Smooth muscle cell (in vitro differentiated cells): Measurements from ENCODE around the gene ANTXR1. TPM values are rescaled to one million over a fixed set of nuclear protein-coding genes. Genes with fewer than 3 reads are reported as not detected.

Source experiments
- DNase-seq: peaks from one replicate; lab custom pipeline; 2025; ENCODE audit not compliant: unreplicated experiment; lab: John Stamatoyannopoulos, UW
- H2AFZ ChIP-seq: fragments of 200-600 bp; sonication (generic); 2 replicates; pipeline ENCODE4 v1.6.0; 2016; ENCODE audit warnings: antibody characterized with exemption, low read depth, mild to moderate bottlenecking
- H3F3A ChIP-seq: fragments of 200-600 bp; sonication (generic); 2 replicates; pipeline ENCODE4 v1.6.0; 2017; ENCODE audit warnings: antibody characterized with exemption, low read depth
- H3K27ac ChIP-seq: fragments of 200-600 bp; sonication (generic); 2 replicates; pipeline ENCODE4 v1.5.1; 2016; ENCODE audit warnings: low read depth, mild to moderate bottlenecking
- H3K27me3 ChIP-seq: fragments of 200-600 bp; sonication (generic); 2 replicates; pipeline ENCODE4 v1.6.1; 2016; ENCODE audit warnings: low read depth, mild to moderate bottlenecking
- H3K36me3 ChIP-seq: fragments of 200-600 bp; sonication (generic); 2 replicates; pipeline ENCODE4 v1.5.1; 2016; ENCODE audit warnings: low read depth
- H3K4me1 ChIP-seq: fragments of 200-600 bp; sonication (generic); 2 replicates; pipeline ENCODE4 v1.5.1; 2016; ENCODE audit warnings: low read depth
- H3K4me2 ChIP-seq: fragments of 200-600 bp; sonication (generic); 2 replicates; pipeline ENCODE4 v1.6.0; 2016; ENCODE audit warnings: mild to moderate bottlenecking
- H3K4me3 ChIP-seq: fragments of 200-600 bp; sonication (generic); 2 replicates; pipeline ENCODE4 v1.5.1; 2016; ENCODE audit warnings: mild to moderate bottlenecking
- H3K79me2 ChIP-seq: fragments of 200-600 bp; sonication (generic); 2 replicates; pipeline ENCODE4 v1.6.0; 2016; ENCODE audit warnings: low read depth, mild to moderate bottlenecking
- H3K9ac ChIP-seq: fragments of 200-600 bp; sonication (generic); 2 replicates; pipeline ENCODE4 v1.6.0; 2016; ENCODE audit warnings: low read depth
- H3K9me3 ChIP-seq: fragments of 200-600 bp; sonication (generic); replicated peaks from 2 replicates; pipeline ENCODE4 v1.5.1; 2016; ENCODE audit warnings: low read depth
- H4K20me1 ChIP-seq: fragments of 200-600 bp; sonication (generic); 2 replicates; pipeline ENCODE4 v1.6.0; 2016; ENCODE audit warnings: low read depth
- CTCF ChIP-seq: fragments of 200-600 bp; sonication (generic); IDR thresholded peaks from 2 replicates; pipeline ENCODE4 v1.5.1; 2017; ENCODE audit warnings: borderline replicate concordance, mild to moderate bottlenecking, antibody characterized with exemption; ENCODE audit not compliant: insufficient read depth, poor library complexity, severe bottlenecking
- WGBS: methylation state at CpG from one replicate; pipeline ENCODE4 v1.1.7; 2016; ENCODE audit warnings: low lambda C conversion rate; 5-methylcytosine and 5-hydroxymethylcytosine counted together
- polyA plus RNA-seq: library from polyadenylated mRNA; unstranded; fragments of >200 nt; fragmentation: Nextera tagmentation; extraction: Ambion mirVana; gene quantifications from 2 replicates; pipeline ENCODE4 v1.2.1, GENCODE V29; 2016
- total RNA-seq: library from RNA; depleted of rRNA; stranded (reverse); fragments of >200 nt; gene quantifications from 2 replicates; pipeline ENCODE4 v1.2.3, GENCODE V29; 2014

ANTXR1 gene
- total and polyA plus RNA-seq, 2 experiments from 2014 or later = 292 to 309 TPM

GRCh38 chr2:69271831-69272257, 258.9 kb downstream of the ANTXR1 start:
- Histone ChIP-seq H3K27ac (peak overlapping the region; percentile 10), H2AFZ (no peak overlapping the region)

GRCh38 chr2:69272803-69273471, 260.0 kb downstream of the ANTXR1 start:
- no peak overlapping the region for H3K4me3 ChIP-seq
- no peaks in the 10 kb centered on the region for H3K9me3 ChIP-seq
- H3K27ac ChIP-seq = no peak overlapping the region
- no peaks in the 10 kb centered on the region for H4K20me1 ChIP-seq
- H3K27me3 ChIP-seq = no peaks in the 10 kb centered on the region
- H3K9ac ChIP-seq = no peak overlapping the region
- no peaks in the 10 kb centered on the region for H3K79me2 ChIP-seq
- no peaks in the 10 kb centered on the region for H3K4me1 ChIP-seq
- no peak for DNase-seq
- no peak overlapping the region for H2AFZ ChIP-seq
- H3F3A ChIP-seq = no peaks in the 10 kb centered on the region
- WGBS = 77% methylated on average over 9 of the region's 9 CpGs
- no peak overlapping the region for H3K4me2 ChIP-seq
- no peaks in the 10 kb centered on the region for H3K36me3 ChIP-seq
- no peak for TF ChIP-seq CTCF

More at GRCh38 chr2:69271831-69272257, 258.9 kb downstream of the ANTXR1 start:
- no peaks in the 10 kb centered on the region for H4K20me1 ChIP-seq
- no peaks in the 10 kb centered on the region for H3K4me1 ChIP-seq
- H3K4me2 ChIP-seq = peak overlapping the region; percentile 53
- H3K9me3 ChIP-seq = no peaks in the 10 kb centered on the region
- H3K79me2 ChIP-seq = no peaks in the 10 kb centered on the region
- no peak overlapping the region for H3K9ac ChIP-seq
- no peaks in the 10 kb centered on the region for H3F3A ChIP-seq
- H3K27me3 ChIP-seq = no peaks in the 10 kb centered on the region
- H3K4me3 ChIP-seq = no peak overlapping the region
- WGBS = 35% methylated on average over 3 of the region's 3 CpGs
- H3K36me3 ChIP-seq = no peaks in the 10 kb centered on the region
- DNase-seq = no peak
- TF ChIP-seq CTCF = no peak

GRCh38 chr2:69275490-69275889, 262.5 kb downstream of the ANTXR1 start:
- Histone ChIP-seq H2AFZ (no peak overlapping the region), H3K9ac (no peak overlapping the region), H3K27ac (no peak overlapping the region), H3K4me3 (no peak overlapping the region), H4K20me1 (no peaks in the 10 kb centered on the region), H3K27me3 (no peaks in the 10 kb centered on the region), H3K4me2 (no peak overlapping the region), H3K79me2 (no peaks in the 10 kb centered on the region), H3K9me3 (no peaks in the 10 kb centered on the region), H3K36me3 (no peaks in the 10 kb centered on the region), H3K4me1 (no peaks in the 10 kb centered on the region), H3F3A (no peaks in the 10 kb centered on the region)
- WGBS = 100% methylated on average over 1 of the region's 1 CpG
- DNase-seq = no peak
- no peak for TF ChIP-seq CTCF

- H2AFZ ChIP-seq = no peak overlapping the region
- no peaks in the 10 kb centered on the region for H3K27me3 ChIP-seq
- WGBS = 38% methylated on average over 5 of the region's 5 CpGs
- no peak overlapping the region for H3K4me3 ChIP-seq
- no peaks in the 10 kb centered on the region for H3K9me3 ChIP-seq
- no peak for TF ChIP-seq CTCF
- no peak overlapping the region for H3K27ac ChIP-seq
- no peaks in the 10 kb centered on the region for H3F3A ChIP-seq
- no peak for DNase-seq
- H4K20me1 ChIP-seq = no peaks in the 10 kb centered on the region
- H3K79me2 ChIP-seq = no peaks in the 10 kb centered on the region
- H3K36me3 ChIP-seq = no peaks in the 10 kb centered on the region
- H3K9ac ChIP-seq = no peak overlapping the region
- no peak overlapping the region for H3K4me2 ChIP-seq
- no peaks in the 10 kb centered on the region for H3K4me1 ChIP-seq
These were observed 265.4 kb downstream of the ANTXR1 start for GRCh38 chr2:69278366-69278765.
